ENCODE measurements around the gene SCUBE1.

The SCUBE1 gene

GRCh38 chr22:43235445-43236409 is 107.4 kb downstream of the SCUBE1 start:
- no peak for TF ChIP-seq CTCF (IDR thresholded peaks at IDR 0.05; ENCODE audit: extremely low read depth, insufficient read depth, missing control alignments)
- in situ Hi-C loops (cut with MboI; ENCODE audit: low pct_unique_long_range_greater_than_20kb, low sequenced_read_pairs, unreplicated experiment) = no loop called here
- no peak for DNase-seq (ENCODE audit: low spot score)

- no peak for TF ChIP-seq CTCF (IDR thresholded peaks at IDR 0.05; ENCODE audit: extremely low read depth, insufficient read depth, missing control alignments)
- no peak for DNase-seq (ENCODE audit: low spot score)
- in situ Hi-C loops (cut with MboI; ENCODE audit: low pct_unique_long_range_greater_than_20kb, low sequenced_read_pairs, unreplicated experiment) = no loop called here
Measured at GRCh38 chr22:43234264-43234988, 108.7 kb downstream of the SCUBE1 start.

GRCh38 chr22:43233529-43233928 is 109.6 kb downstream of the SCUBE1 start:
- in situ Hi-C loops (cut with MboI; ENCODE audit: low pct_unique_long_range_greater_than_20kb, low sequenced_read_pairs, unreplicated experiment) = no loop called here
- DNase-seq (ENCODE audit: low spot score) = no peak
- TF ChIP-seq CTCF (IDR thresholded peaks at IDR 0.05; ENCODE audit: extremely low read depth, insufficient read depth, missing control alignments) = no peak

GRCh38 chr22:43232445-43232844 is 110.7 kb downstream of the SCUBE1 start:
- no peak for DNase-seq (ENCODE audit: low spot score)
- in situ Hi-C loops (cut with MboI; ENCODE audit: low pct_unique_long_range_greater_than_20kb, low sequenced_read_pairs, unreplicated experiment) = no loop called here
- no peak for TF ChIP-seq CTCF (IDR thresholded peaks at IDR 0.05; ENCODE audit: extremely low read depth, insufficient read depth, missing control alignments)

- in situ Hi-C loops (cut with MboI; ENCODE audit: low pct_unique_long_range_greater_than_20kb, low sequenced_read_pairs, unreplicated experiment) = no loop called here
- TF ChIP-seq CTCF (IDR thresholded peaks at IDR 0.05; ENCODE audit: extremely low read depth, insufficient read depth, missing control alignments) = no peak
- DNase-seq (ENCODE audit: low spot score) = no peak
Measured at GRCh38 chr22:43231724-43232034, 111.5 kb downstream of the SCUBE1 start.

- in situ Hi-C loops (cut with MboI; ENCODE audit: low pct_unique_long_range_greater_than_20kb, low sequenced_read_pairs, unreplicated experiment) = no loop called here
- peak; percentile 99 for TF ChIP-seq CTCF (IDR thresholded peaks at IDR 0.05; ENCODE audit: extremely low read depth, insufficient read depth, missing control alignments)
- peak; percentile 89 for DNase-seq (ENCODE audit: low spot score)
Measured at GRCh38 chr22:43230971-43231723, 112.0 kb downstream of the SCUBE1 start.

Measured in GM13977 (cell line).